Left colon (tissue), 2 donors: ENCODE measurements around the gene MYL11. TPM values are rescaled to one million over a fixed set of nuclear protein-coding genes. Genes with fewer than 3 reads are reported as not detected.

Experiments
- ATAC-seq: fragments of 200-7000 bp; cut with Tn5 transposase; one replicate; pipeline ENCODE4 v1.9.1; 2020; ENCODE audit warnings: mild to moderate bottlenecking, moderate library complexity
- DNase-seq, 2 donors: peaks; one replicate each; pipeline ENCODE4 v3.0.0-alpha.2; 2020
- intact Hi-C, 2 donors: fragments of 100-400 bp; cut with DNase I in 1 of 2; cut with micrococcal nuclease in 1 of 2; formaldehyde crosslinking; loops; one replicate each; pipeline versions ENCODE4 v1.11.2 to v1.14.0; 2022; cut with DNase I, micrococcal nuclease
- total RNA-seq, 2 donors: library from RNA; stranded (reverse); fragmentation: NEBNext Ultra II Directional; extraction: Animal tissue kit (Norgen Biotek cat#: 25700); gene quantifications; one replicate each; pipeline ENCODE4 v1.2.1, GENCODE V29; 2021
- donor health status: DM: no; HTN: no; CAD: no.
- donor health status: DM: yes; HTN: yes; CAD: no.

MYL11 gene
- total RNA-seq, 2 donors from 2014 or later: not detected

DNA sequence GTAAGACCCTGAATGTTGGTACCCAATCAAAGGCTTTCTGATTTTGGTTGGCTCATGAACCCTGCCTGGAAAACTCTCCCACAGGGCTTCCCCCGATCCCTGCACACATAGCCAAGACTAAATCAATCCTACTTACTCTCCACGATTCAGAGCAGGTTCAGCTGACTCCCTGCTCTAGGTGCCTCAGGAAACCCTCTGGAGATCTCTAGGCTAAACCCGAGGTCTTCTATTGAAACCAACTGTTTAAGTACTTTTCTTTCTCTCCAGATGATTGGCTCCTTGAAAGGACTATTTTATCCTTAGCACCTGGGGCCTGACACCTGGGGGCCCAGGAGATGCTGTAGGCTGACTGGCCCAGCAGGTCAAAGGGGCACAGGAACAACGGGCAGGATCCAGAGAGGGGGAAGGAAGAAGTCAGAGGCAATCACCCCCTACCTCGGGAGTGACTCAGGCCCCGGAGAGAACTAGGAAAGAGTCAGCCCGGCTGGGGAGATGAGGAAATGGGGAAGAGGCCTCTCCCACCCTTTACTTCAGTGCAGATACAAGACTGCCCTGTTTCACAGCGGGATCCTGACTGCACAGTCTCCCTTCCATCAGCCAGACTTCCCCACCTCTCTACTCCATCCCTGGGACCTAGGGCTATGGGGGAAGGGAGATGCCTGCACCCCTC lies 6.3 kb upstream of the MYL11 start:
- intact Hi-C loops: no loop called here
- no peak for ATAC-seq

DNA sequence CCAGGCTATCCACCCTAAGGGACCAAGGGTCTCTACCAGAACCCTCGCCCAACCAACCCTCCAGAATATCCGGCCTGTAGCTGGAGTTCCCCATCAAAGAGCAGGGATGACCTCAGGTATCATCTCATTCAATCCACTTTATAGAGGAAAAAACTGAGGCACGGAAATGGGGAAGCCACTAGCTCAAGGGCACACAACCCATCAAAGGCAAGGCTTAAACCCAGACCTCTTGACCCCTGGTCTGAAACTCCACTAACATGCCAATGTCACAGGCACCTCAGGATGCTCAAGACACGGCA lies 5.9 kb upstream of the MYL11 start:
- no peak for DNase-seq
- intact Hi-C loops: no loop called here
- ATAC-seq: no peak

More for the DNA sequence above, 6.3 kb upstream of the MYL11 start:
- peak in 1 of 2 donors; percentile 23 for DNase-seq

DNA sequence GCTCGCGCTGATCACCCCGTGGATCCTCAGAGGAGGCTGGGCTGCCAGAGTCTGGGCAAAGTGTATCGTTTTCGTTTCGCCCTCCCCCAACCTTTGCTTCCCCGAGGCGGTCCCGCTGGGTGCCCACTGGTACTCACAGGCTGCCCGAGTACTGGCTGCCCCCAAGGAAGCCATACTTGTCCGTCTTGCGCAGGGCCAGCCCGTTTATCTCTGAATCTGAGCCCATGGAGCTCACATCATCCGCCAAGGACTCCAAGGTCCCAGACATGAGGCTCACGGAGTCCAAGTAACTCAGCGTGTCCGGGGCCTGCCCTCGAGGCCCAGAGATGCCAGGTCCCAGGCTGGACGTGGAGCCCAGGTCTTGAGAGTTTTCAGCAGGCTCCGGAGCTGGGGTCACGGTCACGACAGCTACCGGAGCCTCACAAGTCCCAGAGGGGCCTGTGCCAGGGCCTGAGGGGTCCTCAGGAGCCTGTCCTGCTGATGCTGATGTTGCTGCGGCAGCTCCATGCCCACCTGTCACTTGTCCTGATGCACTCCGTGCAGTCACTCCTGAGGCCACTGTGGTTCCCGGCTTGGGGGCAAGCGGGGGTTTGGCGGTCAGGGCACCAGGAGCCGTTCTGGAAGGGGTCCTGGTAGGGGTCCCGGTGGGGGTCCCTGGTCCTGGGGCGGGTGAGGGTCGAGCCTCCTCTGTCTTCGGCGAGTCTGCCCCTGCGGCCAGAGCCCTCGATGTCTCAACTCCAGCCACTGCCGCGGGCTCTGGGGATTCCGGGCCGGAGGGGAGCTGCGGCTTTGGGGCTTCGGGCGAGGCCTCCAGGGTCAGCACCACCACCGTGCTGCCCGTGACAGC lies 5.3 kb upstream of the MYL11 start:
- ATAC-seq (no peak), DNase-seq (peak in 1 of 2 donors; percentile 35)
- intact Hi-C loops: no loop called here

DNA sequence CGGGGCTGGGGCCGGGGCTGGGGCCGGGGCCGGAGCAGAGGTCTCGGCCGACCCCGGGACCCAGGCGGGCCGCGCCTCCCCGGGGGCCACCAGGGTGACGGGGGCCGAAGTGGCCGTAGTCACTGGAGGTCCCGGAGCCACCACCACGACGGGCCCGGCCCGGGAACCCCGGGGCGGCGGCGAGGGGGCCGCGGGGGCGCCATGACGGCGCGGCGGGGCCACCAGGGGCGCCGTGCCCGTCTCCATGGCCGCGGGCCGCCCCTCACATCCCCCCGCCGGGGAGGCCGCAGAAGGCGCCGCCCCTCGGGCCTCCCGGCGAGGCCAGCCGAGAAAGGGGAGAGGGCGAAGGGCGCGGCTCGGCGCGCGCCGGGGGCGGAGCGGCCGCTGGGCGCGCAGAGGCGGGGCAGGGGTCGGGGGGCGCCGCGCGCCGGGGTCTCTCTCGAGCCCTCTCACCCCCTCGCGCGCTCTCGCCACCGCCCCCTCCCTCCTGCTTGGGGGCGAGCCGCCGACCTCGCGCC lies 4.6 kb upstream of the MYL11 start:
- no peak for DNase-seq
- no peak for ATAC-seq
- intact Hi-C loops: no loop called here

DNA sequence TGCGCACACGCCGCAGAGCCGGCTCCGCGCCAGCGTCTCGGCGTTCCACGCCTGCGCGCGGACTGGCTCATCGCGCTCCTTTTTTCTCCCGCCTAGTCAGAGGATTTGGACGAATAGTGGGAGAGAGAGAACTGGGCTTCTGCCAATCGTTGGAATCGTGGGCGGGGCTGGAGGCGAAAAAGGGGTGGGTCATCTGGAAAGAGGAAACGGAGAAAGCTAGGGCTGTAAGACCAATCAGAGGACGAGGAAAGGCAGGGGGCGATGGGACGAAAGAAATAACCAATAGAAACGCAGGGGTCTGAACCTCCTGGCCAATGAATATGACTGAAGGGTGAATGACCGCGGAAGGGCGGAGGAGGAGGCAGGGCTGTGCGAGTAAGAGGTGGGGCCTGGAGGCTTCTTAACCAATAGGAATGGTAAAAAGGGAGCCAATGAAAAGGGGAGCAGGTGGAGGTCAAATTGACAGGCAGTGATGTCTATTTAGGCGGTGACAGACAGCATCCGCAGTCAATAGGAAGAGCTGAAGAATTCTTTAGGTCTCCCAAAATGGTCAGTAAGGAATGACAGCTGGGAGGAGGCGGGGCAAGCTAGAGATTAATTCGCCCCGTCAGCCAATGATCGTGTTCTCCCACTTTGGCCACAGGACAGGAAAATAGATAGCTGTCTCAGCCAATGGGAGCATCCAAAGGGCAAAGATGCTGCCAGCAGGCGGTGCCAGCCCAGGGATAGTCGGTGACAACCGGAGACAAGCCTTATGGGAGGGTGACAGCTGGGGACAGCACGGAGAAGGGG lies 4.0 kb upstream of the MYL11 start, which contains the start of gene TBC1D10B:
Gene TBC1D10B, minus strand, starts transcription at position 39 of the 792 bp plus-strand sequence. CDS start 311 bp downstream, outside the sequence.
- intact Hi-C loops: no loop called here
- ATAC-seq: peak; percentile 80

DNA sequence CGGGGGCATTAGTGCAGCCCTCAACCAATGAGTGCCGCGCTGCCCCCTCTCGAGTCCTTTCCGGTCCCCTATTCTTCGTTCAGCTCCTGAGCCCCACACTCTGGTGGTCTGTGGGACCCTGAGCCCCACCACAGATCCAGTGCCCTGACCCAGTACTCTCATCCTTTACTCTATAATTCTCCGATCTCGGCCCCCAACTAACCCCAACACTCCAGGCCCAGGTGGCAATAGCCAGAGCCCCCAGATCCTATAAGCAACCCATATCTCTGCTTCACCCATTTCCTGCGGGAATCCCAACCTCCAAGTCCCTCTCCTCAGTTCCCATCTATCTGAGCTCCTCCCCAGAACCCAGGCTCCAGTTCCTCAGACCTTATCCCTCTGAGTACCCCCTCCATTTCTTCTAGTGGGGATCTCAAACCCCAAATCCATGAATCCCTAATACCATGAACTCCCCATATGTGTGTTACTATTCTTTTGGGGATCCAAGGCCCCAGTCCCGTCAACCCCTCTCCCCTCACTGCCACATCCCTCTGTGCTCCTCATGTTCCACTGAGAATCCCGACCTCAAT lies 3.3 kb upstream of the MYL11 start:
- intact Hi-C loops: no loop called here
- no peak for ATAC-seq

More for the DNA sequence above, 4.0 kb upstream of the MYL11 start, which contains the start of gene TBC1D10B:
- DNase-seq: peak; percentile 98 to 99

DNA sequence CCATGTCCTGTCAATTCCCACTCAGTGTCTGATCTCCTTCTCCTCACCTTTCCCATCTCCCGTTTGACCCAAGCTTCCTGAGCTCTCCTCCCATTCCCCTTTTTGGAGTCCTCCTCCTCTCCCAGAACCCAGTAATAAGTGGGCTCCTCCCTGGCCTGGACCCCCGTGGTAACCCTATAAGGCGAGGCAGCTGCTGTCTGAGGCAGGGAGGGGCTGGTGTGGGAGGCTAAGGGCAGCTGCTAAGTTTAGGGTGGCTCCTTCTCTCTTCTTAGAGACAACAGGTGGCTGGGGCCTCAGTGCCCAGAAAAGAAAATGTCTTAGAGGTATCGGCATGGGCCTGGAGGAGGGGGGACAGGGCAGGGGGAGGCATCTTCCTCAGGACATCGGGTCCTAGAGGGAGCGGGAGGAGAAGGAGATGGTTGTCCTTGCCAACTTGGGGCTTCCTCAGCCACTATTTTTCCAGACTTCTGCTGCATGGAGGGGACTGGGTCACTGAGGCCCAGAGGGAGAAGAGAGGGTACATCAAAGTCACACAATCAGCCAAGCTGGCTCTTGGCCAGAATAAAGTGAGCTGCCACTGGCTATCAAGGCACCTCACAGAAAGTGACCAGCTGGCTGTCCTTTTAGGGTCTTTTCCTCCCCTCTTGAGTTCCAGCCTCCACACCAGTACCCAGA lies 2.4 kb upstream of the MYL11 start:
- no peak for ATAC-seq
- DNase-seq: no peak
- intact Hi-C loops: no loop called here

More for the DNA sequence above, 3.3 kb upstream of the MYL11 start:
- DNase-seq: no peak

DNA sequence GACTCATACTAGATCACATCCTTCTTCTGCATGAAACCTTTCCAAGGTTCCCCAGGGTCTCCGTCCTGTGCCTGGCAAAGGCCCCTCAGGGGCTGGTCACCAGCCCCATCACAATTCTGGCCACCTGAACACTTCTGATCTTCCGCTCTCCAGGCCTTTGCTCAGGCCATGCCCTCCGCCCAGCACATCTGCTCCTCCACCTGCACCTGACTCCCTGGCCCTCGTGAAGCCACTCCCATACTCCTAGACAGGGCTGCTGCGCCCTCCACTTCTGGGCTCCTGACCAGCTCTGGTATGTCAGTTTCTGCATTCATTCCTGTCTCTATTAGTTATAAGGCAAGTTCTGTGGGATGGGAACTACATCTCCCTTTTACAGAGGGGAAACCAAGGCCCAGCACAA lies 1.9 kb upstream of the MYL11 start:
- DNase-seq (no peak), ATAC-seq (no peak)
- intact Hi-C loops: no loop called here

DNA sequence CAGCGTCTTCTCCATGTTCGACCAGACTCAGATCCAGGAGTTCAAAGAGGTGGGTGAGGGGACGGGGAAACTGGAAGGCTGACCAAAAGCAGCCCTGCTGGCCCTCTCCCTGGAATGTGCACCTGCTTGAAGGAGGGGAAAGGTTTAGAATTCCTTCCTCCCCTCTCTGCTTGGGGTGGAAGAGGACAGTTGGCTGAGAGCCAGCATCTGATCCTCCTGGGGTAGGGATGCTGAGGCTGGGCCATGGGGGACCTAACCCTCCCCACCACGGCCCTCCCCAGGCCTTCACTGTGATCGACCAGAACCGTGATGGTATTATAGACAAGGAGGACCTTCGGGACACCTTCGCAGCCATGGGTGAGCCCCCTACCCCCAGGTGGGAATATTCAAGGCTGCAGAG lies 1.3 kb downstream of the MYL11 start:
- DNase-seq (no peak), ATAC-seq (no peak)
- intact Hi-C loops: no loop called here

DNA sequence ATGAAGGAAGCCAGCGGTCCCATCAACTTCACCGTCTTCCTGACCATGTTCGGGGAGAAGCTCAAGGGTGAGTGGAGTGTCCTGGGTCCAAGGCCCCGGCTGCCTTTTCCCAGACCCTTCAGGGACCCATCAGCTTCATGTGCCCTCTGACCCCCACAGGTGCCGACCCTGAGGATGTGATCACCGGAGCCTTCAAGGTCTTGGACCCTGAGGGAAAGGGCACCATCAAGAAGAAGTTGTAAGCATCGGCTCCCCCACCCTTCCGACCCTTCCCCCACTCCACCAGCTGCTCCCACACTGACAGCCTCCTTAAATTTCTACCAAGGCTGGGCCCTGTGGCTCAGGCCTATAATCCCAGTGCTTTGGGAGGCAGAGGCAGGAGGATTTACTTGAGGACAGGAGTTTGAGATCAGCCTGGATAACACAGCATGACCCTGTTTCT lies 1.9 kb downstream of the MYL11 start:
- intact Hi-C loops: no loop called here
- ATAC-seq: no peak

DNA sequence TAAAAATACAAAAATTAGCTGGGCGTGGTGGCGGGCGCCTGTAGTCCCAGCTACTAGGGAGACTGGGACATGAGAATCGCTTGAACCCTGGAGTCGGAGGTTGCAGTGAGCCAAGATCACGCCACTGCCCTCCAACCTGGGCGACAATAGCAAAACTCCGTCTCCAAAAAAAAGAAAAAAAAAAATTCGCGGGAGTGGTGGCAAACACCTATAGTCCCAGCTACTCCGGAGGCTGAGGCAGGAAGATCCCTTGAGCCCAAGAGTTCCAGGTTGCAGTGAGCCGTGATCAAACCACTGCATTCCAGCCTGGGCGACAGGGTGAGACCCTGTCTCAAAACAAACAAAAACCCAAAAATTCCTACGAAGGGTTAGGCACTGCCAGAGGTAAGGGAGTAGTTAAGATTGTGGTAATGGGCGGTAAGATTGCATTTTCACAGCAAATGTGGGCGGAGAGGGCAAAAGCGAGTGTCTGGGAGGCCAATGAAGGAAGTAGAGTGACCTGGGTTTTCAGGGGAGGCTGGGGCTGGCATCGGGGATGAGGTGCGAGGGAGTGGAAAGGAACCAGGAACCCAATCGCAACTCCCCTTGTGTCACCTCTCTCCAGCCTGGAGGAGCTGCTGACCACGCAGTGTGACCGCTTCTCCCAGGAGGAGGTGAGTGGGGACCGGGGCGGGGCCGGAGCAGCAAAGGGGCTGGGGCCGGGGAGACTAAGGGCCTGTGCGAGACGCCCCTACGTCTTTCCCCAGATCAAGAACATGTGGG lies 2.6 kb downstream of the MYL11 start:
- ATAC-seq (peak; percentile 28), DNase-seq (no peak)
- intact Hi-C loops: no loop called here

More for the DNA sequence above, 1.9 kb downstream of the MYL11 start:
- no peak for DNase-seq

DNA sequence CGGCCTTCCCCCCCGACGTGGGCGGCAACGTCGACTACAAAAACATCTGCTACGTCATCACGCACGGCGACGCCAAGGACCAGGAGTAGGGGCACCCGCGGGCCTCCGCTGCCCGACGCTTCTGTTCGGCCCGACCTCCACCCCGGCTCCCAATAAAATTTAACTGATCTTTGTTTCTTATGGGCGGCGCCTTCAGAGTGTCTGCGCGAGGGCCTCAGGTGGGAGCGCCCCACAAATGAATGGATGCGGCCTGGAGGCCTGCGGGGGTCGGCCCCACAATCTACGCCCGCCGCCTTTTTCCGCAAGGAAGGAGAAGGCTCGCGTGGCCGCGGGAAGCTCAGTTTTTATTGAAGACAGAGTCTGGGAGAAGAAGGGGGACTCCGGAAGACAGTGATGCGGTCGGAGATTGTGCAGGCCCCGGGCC lies 3.2 kb downstream of the MYL11 start:
- intact Hi-C loops: no loop called here
- peak; percentile 64 for ATAC-seq
- peak; percentile 94 to 95 for DNase-seq

DNA sequence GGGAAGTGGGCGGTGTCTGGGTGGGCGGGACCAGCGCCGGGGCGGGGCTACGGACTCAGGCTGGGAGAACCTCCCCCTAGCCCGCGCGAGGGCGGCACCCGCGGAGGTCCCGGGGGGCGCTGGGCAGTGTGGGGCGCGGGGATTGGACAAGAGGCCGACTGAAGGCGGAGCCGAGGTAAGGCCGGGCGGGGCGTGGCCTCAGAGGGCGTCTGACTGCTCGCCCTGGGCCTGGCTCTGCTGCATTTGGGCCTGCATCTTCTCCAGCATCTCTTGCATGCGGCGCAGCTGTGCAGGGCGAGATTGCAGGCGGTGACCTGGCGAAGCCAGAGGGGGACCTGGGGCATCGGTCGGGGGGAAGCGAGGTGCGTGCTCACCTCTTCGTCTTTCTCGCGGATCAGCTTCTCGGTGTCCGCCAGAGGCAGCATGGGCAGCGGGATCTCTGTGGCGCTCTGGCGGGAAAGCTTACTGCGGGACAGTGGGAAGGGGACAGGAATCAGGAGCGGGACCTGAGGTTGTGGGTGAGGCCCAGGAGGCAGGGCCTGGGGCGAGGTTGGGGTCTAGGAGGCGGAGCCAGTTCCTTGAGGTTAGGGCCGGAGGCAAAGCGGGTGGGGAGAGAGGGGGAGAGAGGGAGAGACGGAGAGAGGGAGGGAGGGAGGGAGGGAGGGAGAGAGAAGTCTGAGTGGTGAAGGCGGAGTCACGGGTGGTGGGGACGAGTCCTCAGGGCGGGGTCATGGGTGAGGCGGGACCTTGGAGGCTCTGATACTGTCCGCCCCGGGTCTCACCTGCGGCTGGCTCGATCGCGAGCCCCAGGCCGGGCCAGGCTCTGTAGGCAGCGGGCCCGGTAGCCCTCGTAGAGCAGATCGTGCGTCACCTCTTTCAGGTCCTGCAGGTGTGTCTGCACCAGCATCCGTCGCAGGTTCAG lies 3.9 kb downstream of the MYL11 start:
- DNase-seq (peak; percentile 99), ATAC-seq (peak; percentile 91)
- intact Hi-C loops: no loop called here

DNA sequence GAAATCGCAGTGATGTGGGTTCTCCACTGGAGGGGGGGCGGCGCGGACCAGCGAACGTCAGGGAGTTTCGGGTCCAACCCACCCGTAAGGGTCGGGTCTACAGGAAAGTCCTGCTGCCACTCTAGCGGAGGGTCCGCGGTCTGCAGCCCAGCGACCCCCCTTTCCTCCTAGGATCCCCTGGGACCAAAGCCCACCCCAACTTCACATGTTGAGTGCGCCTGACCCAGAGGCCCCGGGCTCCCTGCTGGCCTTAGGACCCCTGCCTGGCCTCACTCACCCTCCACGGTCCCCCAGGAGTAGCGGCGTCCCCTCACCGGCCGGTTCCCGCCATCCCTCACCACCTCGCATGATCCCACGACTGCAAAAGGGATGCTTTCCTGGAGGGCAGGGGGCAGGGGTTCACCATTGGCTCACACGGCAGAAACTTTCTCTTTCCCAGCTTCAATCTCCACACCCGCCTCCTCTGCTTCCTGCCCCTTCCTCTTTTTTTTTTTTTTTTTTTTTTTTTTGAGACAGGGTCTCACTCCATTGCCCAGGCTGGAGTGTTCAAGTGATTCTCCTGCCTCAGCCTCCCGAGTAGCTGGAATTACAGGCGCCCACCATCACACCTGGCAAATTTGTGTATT lies 4.7 kb downstream of the MYL11 start:
- DNase-seq (no peak), ATAC-seq (no peak)
- intact Hi-C loops: no loop called here

DNA sequence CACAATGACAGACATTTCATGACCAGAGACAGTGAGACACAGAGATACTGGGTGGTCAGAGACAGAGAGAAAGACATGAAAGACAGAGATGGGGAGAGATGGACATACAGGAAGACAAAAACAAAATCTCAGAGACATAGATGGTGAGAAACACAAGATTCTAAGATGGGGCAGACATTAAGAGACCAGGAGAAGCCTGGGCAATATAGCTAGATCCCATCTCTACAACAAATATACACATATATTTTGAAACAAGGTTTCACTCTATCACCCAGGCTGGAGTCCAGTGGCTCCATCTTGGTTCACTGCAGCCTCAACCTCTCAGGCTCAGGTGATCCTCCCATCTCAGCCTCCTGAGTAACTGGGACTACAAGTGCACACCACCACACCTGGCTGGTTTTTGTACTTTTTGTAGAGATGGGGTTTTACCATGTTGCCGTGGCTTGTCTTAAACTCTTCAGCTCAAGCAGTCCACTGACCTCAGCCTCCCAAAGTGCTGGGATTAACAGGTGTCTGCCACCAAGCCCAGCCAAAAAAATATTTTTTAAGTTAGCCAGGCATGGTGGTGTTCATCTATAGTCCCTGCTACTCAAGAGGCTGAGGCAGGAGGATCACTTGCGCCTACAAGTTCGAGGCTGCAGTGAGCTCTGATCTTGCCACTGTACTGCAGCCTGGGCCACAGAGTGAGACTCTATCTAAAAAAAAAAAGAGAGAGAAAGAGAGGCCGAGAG lies 5.6 kb downstream of the MYL11 start:
- DNase-seq: no peak
- intact Hi-C loops: no loop called here
- ATAC-seq: no peak

DNA sequence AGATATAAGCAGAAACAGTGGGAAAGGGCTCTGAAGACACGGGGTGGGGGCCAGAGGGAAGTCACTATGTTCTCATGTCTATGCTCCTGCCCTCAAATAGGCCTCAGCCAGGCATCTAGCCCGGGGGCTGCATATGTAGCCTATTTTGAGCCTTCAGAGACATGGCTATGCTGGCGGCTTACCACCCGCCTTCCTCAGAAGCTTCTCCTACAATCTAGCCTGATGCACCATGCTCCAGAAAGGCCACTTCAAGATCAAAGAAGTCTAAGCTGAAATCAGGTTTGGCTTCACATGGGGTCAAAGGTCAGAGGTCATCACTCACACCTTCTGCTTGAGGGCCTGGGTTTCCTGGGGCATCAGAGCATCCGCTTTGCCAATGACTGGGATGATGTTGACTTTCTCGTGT lies 6.2 kb downstream of the MYL11 start:
- ATAC-seq: no peak
- intact Hi-C loops: no loop called here
- no peak for DNase-seq
